Femur (tissue), 1 donor: Measurements from ENCODE around the gene ZNHIT6.
A peak's percentile ranks its signal among the peaks of the same experiment; 100 is the strongest.
"Not testable (repeated sequence)": the region's sequence is repeated elsewhere in the genome, so short reads cannot be mapped to it uniquely, and the experiment has no call there.

Experiments
- DNase-seq: peaks from one replicate; pipeline ENCODE4 v3.0.0-alpha.2; 2017

ZNHIT6 gene, protein sequence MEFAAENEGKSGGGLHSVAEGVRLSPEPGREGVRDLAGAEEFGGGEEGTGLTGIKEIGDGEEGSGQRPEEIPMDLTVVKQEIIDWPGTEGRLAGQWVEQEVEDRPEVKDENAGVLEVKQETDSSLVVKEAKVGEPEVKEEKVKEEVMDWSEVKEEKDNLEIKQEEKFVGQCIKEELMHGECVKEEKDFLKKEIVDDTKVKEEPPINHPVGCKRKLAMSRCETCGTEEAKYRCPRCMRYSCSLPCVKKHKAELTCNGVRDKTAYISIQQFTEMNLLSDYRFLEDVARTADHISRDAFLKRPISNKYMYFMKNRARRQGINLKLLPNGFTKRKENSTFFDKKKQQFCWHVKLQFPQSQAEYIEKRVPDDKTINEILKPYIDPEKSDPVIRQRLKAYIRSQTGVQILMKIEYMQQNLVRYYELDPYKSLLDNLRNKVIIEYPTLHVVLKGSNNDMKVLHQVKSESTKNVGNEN

DNA sequence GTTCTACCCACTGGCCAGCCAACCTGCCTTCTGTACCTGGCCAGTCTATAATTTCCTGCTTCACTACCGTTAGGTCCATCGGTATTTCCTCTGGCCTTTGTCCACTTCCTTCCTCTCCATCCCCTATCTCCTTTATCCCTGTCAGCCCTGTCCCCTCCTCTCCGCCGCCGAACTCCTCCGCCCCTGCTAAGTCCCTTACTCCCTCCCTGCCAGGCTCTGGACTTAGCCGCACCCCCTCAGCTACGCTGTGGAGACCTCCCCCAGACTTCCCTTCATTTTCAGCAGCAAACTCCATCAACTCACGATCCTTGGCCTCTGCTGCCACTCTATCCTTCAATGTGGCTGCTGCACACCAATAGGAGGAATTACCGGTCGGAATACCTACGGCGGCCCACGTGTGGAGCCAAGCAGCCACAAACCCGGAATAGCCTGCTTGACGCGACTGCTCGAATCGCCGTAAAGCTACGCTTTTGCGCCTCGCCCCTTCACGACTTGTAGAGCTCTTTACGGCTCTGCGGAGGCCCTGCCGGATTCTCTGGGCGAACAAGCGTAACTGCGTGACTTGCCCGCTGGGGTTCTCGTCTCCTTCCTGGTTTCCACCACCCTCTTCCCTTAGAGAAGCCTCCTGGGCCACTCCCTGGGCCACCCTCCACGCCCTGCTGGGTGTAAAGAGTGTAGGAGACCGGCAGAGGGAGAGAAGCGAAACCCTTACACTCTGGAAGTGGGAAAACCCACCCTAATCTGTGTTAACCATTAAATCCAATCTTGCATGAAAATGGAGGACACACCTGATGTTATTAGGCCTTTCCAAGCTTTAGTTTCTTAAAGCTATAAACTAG lies at the start of gene ZNHIT6:
Gene ZNHIT6, minus strand, starts transcription at position 444 of the 839 bp plus-strand sequence. Its CDS starts 149 bp downstream, at position 295.
- DNase-seq, result peak; percentile 94

DNA sequence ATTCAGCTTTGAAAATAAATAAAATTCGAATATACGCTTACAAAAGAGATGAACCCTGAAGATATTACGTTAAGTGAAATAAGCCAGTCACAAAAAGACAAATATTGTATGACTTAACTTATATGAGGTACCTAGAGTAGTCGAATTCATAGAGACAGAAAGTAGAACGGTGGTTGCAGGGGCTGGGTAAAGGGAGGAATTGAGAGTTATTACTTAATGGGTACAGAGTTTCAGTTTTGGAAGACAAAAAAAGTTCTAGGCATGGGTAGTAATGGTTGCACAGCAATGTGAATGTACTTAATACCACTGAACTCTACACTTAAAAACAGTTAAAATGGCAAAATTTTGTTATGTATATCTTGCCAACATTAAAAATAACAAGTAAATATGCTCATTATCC lies 48.6 kb upstream of the ZNHIT6 start:
- no peak for DNase-seq

DNA sequence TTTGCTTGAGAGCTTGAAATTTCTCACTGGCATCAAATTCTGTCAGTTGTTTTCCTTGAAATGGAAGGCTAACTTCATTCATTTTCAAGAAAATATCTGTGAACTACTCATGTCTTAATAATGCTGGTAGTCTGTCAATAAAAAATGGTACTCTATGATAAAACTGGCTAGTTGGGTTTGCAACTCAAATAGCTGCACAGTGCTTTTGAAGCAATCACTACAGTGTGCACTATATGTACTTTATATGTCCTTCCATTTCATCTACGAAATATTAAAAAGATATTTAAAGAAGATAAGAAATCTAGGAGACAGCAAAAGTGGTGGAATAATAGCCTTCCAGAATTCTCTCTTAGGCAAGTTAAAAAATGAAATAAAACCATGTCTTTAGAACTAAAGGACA lies 39.9 kb upstream of the ZNHIT6 start:
- no peak for DNase-seq

DNA sequence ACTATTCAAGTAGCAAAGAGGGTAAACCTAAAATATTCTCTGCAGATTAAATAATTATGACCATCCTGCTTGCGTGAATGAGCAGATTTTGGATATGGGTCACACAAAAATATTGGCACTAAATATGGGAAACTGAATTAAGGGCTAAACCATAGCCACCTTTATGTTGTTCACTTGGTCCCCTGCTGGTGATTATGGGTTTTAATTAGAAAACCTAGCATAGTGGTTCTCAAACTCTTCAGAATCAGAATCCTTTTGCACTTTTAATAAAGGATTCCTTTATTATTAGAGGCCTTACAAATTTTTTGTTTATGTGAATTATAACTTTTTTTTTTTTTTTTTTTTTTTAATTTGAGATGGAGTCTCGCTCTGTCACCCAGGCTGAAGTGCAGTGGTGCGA lies 38.5 kb upstream of the ZNHIT6 start:
- no peak for DNase-seq

- no peak for DNase-seq
Measured at GRCh38 chr1:85743814-85744213, 35.6 kb upstream of the ZNHIT6 start.

GRCh38 chr1:85734931-85735330 lies 26.7 kb upstream of the ZNHIT6 start:
- DNase-seq, result no peak

GRCh38 chr1:85718678-85719340 lies 10.6 kb upstream of the ZNHIT6 start:
- no peak for DNase-seq

DNA sequence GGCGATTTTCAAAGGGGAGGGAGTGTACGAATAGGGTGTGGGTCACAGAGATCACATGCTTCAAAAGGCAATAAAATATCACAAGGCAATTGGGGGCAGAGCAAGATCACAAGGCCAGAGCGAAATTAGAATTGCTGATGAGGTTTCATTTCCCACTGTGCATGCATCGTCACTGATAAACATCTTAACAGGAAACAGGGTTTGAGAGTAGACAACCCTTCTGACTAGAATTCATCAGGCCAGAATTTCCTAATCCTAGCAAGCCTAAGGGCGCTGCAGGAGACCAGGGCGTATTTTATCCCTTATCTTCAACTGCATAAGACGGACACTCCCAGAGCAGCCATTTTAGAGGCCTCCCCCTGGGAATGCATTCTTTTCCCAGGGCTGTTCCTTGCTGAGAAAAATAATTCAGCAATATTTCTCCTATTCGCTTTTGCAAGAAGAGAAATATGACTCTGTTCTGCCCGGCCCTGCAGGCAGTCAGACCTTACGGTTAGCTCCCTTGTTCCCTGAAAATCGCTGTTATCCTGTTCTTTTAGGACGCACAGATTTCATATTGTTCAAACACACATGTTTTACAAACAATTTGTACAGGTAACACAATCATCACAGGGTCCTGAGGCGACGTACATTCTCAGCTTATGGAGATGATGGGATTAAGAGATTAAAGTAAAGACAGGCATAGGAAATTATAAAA lies 6.3 kb upstream of the ZNHIT6 start:
- DNase-seq, result not testable (repeated sequence)

DNA sequence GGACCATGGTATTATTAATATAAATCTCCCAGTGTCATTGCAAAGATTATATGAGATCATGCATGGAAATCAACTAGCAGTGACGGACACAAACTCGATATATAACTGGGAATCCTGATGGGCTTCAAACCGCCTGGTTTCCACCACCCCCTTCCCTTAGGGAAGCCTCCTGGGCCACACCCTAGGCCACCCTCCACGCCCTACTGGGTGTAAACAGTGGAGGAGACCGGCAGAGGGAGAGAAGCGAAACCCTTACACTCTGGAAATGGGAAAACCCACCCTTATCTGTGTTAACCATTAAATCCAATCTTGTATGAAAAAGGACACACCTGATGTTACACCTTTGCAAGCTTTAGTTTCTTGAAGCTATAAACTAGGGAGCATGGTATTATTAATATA lies 595 bp upstream of the ZNHIT6 start:
- DNase-seq, result peak; percentile 21

DNA sequence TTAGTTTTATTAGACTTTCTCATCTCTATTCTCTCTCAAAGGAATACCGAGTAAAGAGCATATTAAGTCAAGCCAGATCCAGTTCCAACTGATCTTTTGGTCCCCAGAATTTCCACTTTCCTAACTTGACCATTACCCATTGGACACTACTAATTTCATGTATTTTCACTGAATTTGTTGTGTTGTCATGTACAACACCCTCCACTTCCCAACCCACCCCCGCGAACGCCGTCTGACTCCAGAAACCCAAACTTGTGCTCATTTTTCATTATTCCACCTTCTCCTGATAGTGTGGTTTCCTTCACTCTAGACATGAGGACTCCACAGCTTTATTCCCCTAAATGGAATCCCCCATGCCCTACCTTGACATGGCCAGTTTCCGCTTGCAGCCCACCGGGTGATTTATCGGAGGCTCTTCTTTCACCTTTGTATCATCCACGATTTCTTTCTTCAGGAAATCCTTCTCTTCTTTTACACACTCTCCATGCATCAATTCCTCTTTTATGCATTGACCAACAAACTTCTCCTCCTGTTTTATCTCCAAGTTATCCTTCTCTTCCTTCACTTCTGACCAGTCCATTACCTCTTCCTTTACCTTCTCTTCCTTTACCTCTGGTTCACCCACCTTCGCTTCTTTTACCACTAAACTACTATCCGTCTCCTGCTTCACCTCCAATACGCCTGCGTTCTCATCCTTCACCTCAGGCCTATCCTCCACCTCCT lies 805 bp downstream of the ZNHIT6 start:
- no peak for DNase-seq

DNA sequence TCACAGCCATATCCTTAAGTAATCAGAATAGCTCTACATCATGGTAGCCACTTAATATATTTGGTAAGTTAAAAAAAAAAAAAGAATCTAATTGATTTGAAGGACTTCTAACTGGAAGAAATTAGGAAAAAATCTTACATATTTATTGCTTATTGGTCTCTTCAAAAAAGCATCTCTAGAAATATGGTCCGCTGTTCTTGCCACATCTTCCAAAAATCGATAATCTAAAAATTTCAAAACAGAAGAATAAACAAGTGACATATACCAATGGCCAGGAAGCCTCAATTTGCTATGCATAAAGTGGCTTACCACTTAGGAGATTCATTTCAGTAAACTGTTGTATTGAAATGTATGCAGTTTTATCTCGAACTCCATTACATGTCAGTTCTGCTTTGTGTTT lies 2.3 kb downstream of the ZNHIT6 start:
- no peak for DNase-seq

GRCh38 chr1:85700422-85700821 lies 7.8 kb downstream of the ZNHIT6 start:
- no peak for DNase-seq

DNA sequence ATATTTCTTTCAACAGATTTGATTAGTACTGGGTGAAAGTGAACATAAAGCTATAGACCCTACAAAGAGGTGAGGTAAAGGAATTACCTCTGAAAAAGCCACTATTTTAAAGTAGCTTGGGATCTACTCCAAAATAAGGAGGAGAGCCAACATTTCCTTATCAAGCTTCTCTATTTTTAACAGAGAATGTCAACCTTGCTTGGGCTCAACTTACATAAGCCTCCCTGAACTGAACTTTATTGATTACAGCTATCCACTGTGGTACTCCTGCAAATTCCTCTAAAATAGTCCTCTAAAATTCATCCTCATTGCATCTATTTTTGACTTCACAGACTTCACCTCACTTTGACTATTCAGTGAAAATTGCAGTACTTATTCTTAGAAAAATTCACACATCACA lies 10.3 kb downstream of the ZNHIT6 start:
- DNase-seq, result no peak

DNA sequence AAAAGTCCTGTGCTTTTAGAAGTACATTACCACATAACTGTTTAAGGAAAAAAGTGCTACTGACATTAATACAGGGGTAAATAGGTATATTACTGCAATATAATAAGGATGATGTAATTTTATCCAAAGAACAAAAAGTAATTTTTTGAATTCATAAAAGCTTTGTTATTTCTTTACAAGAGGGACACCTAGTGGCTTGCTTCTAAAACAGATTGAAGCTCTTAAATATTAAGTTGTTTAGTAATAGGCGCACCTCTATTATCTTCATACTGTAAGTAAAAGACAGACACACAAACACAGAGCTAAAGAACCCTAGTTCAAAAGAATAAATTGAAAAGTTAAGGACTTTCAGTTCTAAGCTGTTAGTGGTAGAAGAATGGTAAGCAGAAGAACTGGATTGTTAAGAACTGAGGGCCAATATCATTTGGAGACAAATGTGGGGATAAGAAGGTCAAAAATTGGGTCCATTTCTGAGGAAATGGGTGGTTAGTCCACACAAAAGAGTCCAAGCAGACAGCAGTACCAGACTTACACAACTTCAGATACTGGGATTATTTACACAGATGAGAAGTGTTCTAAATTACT lies 15.4 kb downstream of the ZNHIT6 start:
- no peak for DNase-seq

GRCh38 chr1:85689775-85690404 lies 18.3 kb downstream of the ZNHIT6 start:
- DNase-seq, result no peak

GRCh38 chr1:85683292-85684025 lies 24.8 kb downstream of the ZNHIT6 start:
- no peak for DNase-seq

- DNase-seq, result peak; percentile 61
Measured at GRCh38 chr1:85681087-85681486, 27.1 kb downstream of the ZNHIT6 start.

DNA sequence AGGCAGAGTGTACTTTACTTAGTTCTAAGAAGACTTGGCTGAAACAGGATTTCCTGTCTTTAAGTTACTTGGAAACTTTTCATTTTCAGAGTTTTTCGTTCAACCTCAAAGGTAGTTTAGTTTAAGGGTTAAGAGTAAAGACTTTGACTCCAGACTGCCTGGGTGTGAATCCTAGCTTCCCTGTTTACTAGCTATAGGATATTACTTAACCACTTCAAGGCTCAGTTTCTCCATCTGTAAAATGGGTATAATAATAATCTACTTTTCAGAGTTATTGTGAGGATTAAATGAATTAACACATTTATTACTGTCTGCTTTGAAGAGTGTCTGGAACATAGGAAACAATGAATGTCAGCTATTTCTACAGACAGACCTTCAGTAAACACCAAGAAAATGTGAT lies 30.0 kb downstream of the ZNHIT6 start:
- no peak for DNase-seq

GRCh38 chr1:85677656-85678055 lies 30.6 kb downstream of the ZNHIT6 start:
- DNase-seq, result no peak

DNA sequence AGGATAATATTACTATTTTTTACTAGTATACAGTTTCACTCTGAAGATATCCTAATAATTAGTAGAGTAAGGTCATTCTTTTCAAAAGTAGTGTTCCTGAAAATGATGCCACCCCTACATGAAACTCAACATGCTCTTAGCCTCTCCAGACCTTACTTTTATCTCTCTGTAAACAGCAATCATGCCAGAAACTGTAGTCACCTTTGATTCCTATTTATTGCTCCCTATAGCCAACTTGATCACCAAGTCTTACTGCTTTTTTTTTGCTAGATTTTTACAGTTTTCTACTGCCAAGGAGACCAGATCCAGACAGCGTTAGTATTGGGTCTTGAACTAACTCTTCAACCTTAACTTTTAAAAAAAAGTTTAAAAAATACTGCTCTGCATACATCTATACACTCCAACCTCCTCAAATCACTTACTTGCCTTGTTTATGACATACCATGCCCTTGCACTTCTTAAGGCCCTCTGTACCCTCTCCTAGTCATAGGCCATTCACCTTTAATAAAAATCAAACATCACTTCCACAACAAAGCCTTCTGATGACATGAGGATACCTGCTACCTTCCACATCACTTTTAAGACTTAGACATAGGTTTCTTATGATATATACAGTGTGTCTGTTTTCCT lies 36.1 kb downstream of the ZNHIT6 start:
- DNase-seq, result no peak
